ENCODE measurements around the gene MYO1E.

DNA sequence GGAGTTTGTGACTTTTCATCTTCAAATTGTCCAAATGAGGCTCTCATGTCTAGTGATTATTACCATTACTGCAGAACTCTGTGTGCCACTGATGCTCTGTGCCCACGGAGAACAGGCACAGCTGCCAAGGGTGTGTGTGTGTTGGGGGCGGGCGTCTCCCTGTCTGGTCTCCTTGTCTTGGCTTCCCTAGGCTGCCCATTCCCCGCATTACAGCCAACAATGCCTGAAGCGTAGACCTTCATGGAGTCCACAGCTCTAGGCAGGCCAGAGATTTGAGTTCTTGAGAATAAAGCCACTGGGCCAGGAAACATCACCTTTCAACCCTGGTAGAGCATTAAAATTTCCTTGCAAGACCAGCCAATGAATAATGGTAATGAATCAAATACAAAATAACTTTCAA lies 225.0 kb downstream of the MYO1E start:
- TF ChIP-seq, protein P1, sequence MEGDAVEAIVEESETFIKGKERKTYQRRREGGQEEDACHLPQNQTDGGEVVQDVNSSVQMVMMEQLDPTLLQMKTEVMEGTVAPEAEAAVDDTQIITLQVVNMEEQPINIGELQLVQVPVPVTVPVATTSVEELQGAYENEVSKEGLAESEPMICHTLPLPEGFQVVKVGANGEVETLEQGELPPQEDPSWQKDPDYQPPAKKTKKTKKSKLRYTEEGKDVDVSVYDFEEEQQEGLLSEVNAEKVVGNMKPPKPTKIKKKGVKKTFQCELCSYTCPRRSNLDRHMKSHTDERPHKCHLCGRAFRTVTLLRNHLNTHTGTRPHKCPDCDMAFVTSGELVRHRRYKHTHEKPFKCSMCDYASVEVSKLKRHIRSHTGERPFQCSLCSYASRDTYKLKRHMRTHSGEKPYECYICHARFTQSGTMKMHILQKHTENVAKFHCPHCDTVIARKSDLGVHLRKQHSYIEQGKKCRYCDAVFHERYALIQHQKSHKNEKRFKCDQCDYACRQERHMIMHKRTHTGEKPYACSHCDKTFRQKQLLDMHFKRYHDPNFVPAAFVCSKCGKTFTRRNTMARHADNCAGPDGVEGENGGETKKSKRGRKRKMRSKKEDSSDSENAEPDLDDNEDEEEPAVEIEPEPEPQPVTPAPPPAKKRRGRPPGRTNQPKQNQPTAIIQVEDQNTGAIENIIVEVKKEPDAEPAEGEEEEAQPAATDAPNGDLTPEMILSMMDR (IDR thresholded peaks at IDR 0.05): no peak
- no peak for TF ChIP-seq POLR2A (IDR thresholded peaks at IDR 0.05)

Measured in gastroesophageal sphincter (tissue), 3 donors.